Breast epithelium (tissue), 4 donors: Measurements from ENCODE around the gene TSPEAR. TPM values are rescaled to one million over a fixed set of nuclear protein-coding genes. Genes with fewer than 3 reads are reported as not detected.
"Not testable (repeated sequence)": the region's sequence is repeated elsewhere in the genome, so short reads cannot be mapped to it uniquely, and the experiment has no call there.

Source experiments
- DNase-seq, 2 donors: peaks; one replicate each; pipeline ENCODE4 v3.0.0-alpha.2; 2019; ENCODE audit warnings: low spot score in 2 of 2
- H3K27ac ChIP-seq, 2 donors: fragments of 200-600 bp; sonication (generic) in 1 of 2; one replicate each; pipeline ENCODE4 v1.5.1; 2016 to 2019; ENCODE audit warnings: mild to moderate bottlenecking in 1 of 2
- H3K27me3 ChIP-seq, 2 donors: fragments of 200-600 bp; sonication (generic) in 1 of 2; one replicate each; pipeline versions ENCODE4 v1.5.1 to v1.6.0; 2017 to 2019; ENCODE audit warnings: control low read depth in 1 of 2, mild to moderate bottlenecking in 1 of 2
- H3K36me3 ChIP-seq: fragments of 200-600 bp; one replicate; pipeline ENCODE4 v1.5.1; 2019
- H3K4me1 ChIP-seq, 2 donors: fragments of 200-600 bp; sonication (generic); one replicate each; pipeline ENCODE4 v1.5.1; 2016 to 2019; ENCODE audit warnings: control low read depth in 1 of 2
- H3K4me3 ChIP-seq, 3 donors: fragments of 200-600 bp; sonication (generic); 1 replicate in 2 of 3; 2 replicates in 1 of 3; pipeline ENCODE4 v1.5.1; 2016 to 2019; ENCODE audit warnings: mild to moderate bottlenecking in 3 of 3, moderate library complexity in 2 of 3
- H3K9me3 ChIP-seq, 2 donors: fragments of 200-600 bp; sonication (generic) in 1 of 2; one replicate each; pipeline ENCODE4 v1.5.1; 2016 to 2019; ENCODE audit warnings: control low read depth in 1 of 2
- CTCF ChIP-seq, 3 donors: fragments of 450-650 bp; IDR thresholded peaks; one replicate each; pipeline ENCODE4 v1.5.1; 2016 to 2017; ENCODE audit warnings: antibody characterized with exemption in 3 of 3, mild to moderate bottlenecking in 3 of 3, moderate library complexity in 3 of 3
- POLR2A ChIP-seq: fragments of 450-650 bp; IDR thresholded peaks from one replicate; pipeline ENCODE4 v1.6.1; 2016; ENCODE audit warnings: antibody characterized with exemption, mild to moderate bottlenecking, moderate library complexity
- POLR2AphosphoS5 ChIP-seq, 3 donors: sonication (generic); formaldehyde crosslinking; IDR thresholded peaks; one replicate each; pipeline ENCODE4 v1.6.1; 2017; ENCODE audit warnings: antibody characterized with exemption in 3 of 3
- intact Hi-C: fragments of 100-400 bp; cut with DNase I; formaldehyde crosslinking; loops from one replicate; pipeline ENCODE4 v1.15.1; 2023; ENCODE audit warnings: low total_unique reads
- total RNA-seq, 3 donors: library from RNA; depleted of rRNA; stranded (reverse); fragments of >200 nt; gene quantifications; one replicate each; pipeline ENCODE4 v1.1.0, GENCODE V29; 2016

The TSPEAR gene
- total RNA-seq, 3 donors from 2014 or later, result 0.15 TPM; not detected in 2

DNA sequence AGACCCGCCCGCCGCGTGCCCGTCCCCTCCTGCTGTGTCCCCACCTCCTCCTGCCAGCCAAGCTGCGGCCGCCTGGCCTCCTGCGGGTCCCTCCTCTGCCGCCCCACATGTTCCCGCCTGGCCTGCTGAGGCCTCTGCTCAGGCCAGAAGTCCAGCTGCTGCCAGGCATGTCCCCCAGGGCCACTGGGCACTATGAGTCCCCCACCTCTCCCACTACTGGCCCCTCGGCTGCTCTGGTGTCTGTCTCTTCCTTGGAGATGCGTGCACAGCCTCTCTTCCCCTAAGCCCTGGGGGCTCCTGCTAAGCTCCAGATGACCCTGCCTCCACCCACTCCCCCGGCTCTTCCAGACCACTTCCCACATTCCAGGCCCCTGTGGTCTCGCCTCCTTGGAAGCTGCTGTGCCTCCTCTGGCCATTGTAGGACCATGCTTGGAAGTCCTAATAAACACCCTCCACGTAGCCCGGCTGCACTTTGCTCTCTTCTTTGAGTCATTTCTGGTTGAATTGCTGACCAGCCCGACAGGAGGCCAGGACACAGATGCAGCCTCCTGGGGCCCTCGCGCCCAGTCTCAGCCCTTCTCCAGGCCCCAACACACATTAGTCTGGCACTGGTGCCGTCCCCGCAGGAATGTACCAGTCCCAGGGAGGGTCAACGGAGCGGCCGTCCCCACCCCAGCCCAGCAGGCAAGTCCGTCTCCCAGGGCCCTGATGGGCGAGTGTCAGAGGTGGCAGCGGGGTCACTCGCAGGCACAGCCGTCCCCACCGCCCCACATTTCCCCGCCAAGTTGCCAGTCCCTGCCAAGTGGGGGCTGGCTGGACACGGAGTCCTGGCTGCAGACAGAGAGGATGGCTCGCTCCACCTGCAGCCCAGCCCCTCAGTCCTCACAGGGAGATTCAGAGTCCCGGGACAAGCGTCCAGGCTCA, 13.3 kb downstream of the TSPEAR start:
- Histone ChIP-seq H3K4me3 (no peak overlapping the region), H3K27me3 (peaks cover 2 to 63% of the 10 kb centered on the region in 2 donors), H3K9me3 (peaks cover 5 to 12% of the 10 kb centered on the region in 2 donors), H3K4me1 (no peaks in the 10 kb centered on the region), H3K27ac (no peak overlapping the region), H3K36me3 (no peaks in the 10 kb centered on the region)
- intact Hi-C loops, result no loop called here
- no peak for TF ChIP-seq POLR2A
- no peak for TF ChIP-seq CTCF (IDR thresholded peaks at IDR 0.05)
- no peak for TF ChIP-seq POLR2AphosphoS5 (IDR thresholded peaks at IDR 0.05)
- no peak for DNase-seq

DNA sequence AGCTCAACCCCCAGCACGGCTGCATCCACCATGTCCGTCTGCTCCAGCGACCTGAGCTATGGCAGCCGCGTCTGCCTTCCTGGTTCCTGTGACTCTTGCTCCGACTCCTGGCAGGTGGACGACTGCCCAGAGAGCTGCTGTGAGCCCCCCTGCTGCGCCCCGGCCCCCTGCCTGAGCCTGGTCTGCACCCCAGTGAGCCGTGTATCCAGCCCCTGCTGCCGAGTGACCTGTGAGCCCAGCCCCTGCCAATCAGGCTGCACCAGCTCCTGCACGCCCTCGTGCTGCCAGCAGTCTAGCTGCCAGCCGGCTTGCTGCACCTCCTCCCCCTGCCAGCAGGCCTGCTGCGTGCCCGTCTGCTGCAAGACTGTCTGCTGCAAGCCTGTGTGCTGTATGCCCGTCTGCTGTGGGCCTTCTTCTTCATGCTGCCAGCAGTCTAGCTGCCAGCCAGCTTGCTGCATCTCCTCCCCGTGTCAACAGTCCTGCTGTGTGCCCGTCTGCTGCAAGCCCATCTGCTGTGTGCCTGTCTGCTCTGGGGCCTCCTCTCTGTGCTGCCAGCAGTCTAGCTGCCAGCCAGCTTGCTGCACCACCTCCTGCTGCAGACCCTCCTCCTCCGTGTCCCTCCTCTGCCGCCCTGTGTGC, 14.1 kb downstream of the TSPEAR start, which contains the start of gene KRTAP10-12:
TSS of gene KRTAP10-12 (plus strand) at position 1 of the 639 bp plus-strand sequence. CDS start at position 31, 30 bp downstream.
- H3K27ac ChIP-seq, H3K4me3 ChIP-seq, H3K4me1 ChIP-seq, DNase-seq, H3K36me3 ChIP-seq, intact Hi-C loops: not testable (repeated sequence)
- Histone ChIP-seq H3K27me3 (peaks cover 2 to 55% of the 10 kb centered on the region in 2 donors), H3K9me3 (peaks cover 10 to 19% of the 10 kb centered on the region in 2 donors)

GRCh38 chr21:44696572-44696971, 14.8 kb downstream of the TSPEAR start:
- intact Hi-C loops, result no loop called here
- peaks cover 10 to 26% of the 10 kb centered on the region in 2 donors for H3K9me3 ChIP-seq
- no peak for TF ChIP-seq POLR2AphosphoS5 (IDR thresholded peaks at IDR 0.05)
- no peak for TF ChIP-seq POLR2A
- no peak for TF ChIP-seq CTCF (IDR thresholded peaks at IDR 0.05)
- H3K27ac ChIP-seq, result no peak overlapping the region
- H3K4me3 ChIP-seq, result no peak overlapping the region
- H3K36me3 ChIP-seq, result no peaks in the 10 kb centered on the region
- H3K4me1 ChIP-seq, result no peaks in the 10 kb centered on the region
- peaks cover 2 to 50% of the 10 kb centered on the region in 2 donors for H3K27me3 ChIP-seq
- DNase-seq, result no peak

GRCh38 chr21:44695641-44696040, 15.7 kb downstream of the TSPEAR start:
- intact Hi-C loops, result no loop called here
- H3K9me3 ChIP-seq, result peaks cover 10 to 26% of the 10 kb centered on the region in 2 donors
- no peak overlapping the region for H3K4me3 ChIP-seq
- TF ChIP-seq POLR2A, result no peak
- TF ChIP-seq CTCF (IDR thresholded peaks at IDR 0.05), result no peak
- no peak for TF ChIP-seq POLR2AphosphoS5 (IDR thresholded peaks at IDR 0.05)
- no peaks in the 10 kb centered on the region for H3K4me1 ChIP-seq
- no peak for DNase-seq
- no peaks in the 10 kb centered on the region for H3K36me3 ChIP-seq
- H3K27ac ChIP-seq, result no peak overlapping the region
- peaks cover 2 to 40% of the 10 kb centered on the region in 2 donors for H3K27me3 ChIP-seq

DNA sequence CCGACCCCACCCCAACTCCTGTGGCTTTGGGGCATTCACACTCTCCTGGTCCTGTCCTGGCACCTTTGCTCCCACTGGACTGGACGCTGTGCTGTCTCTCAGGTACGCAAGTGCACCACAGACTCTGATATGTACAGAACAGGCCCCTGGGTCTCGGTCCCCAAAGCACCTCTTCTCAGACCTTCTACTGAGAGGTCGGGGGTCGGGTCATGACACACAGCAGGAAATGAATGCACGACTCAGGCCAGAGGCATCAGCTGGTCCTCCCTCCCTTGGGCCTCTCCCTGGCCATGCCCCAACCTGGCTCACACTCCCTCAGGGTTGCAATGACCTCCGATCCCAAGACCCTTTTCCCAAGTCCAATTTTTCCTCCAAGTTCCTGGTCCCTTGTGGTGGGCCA, 16.2 kb downstream of the TSPEAR start:
- Histone ChIP-seq H3K27me3 (peaks cover 2 to 36% of the 10 kb centered on the region in 2 donors), H3K27ac (no peak overlapping the region), H3K9me3 (peaks cover 10 to 26% of the 10 kb centered on the region in 2 donors), H3K4me3 (no peak overlapping the region), H3K36me3 (no peaks in the 10 kb centered on the region), H3K4me1 (no peaks in the 10 kb centered on the region)
- no peak for TF ChIP-seq CTCF (IDR thresholded peaks at IDR 0.05)
- no peak for TF ChIP-seq POLR2A
- no peak for TF ChIP-seq POLR2AphosphoS5 (IDR thresholded peaks at IDR 0.05)
- no peak for DNase-seq
- intact Hi-C loops, result no loop called here
